Mesenteric fat pad (tissue), 1 donor: ENCODE data around the gene ABCA13. TPM values are rescaled to one million over a fixed set of nuclear protein-coding genes. Genes with fewer than 3 reads are reported as not detected.
"Not testable (repeated sequence)": the region's sequence is repeated elsewhere in the genome, so short reads cannot be mapped to it uniquely, and the experiment has no call there.

Experiments
- DNase-seq: peaks from one replicate; pipeline ENCODE4 v3.0.0-alpha.2; 2020; ENCODE audit warnings: low spot score
- long read RNA-seq: library from polyadenylated mRNA; unstranded; transcript quantifications from one replicate; pipeline ENCODE4 v2.0.0, GENCODE V29; 2020
- total RNA-seq: library from RNA; stranded (reverse); fragmentation: NEBNext Ultra II Directional; extraction: Animal tissue kit (Norgen Biotek cat#: 25700); gene quantifications from one replicate; pipeline ENCODE4 v1.2.1, GENCODE V29; 2021
- donor health status: DM: yes; HTN: yes; CAD: no.

Gene ABCA13
- total RNA-seq: 0.67 TPM
- long read RNA-seq: 0 reads

DNA sequence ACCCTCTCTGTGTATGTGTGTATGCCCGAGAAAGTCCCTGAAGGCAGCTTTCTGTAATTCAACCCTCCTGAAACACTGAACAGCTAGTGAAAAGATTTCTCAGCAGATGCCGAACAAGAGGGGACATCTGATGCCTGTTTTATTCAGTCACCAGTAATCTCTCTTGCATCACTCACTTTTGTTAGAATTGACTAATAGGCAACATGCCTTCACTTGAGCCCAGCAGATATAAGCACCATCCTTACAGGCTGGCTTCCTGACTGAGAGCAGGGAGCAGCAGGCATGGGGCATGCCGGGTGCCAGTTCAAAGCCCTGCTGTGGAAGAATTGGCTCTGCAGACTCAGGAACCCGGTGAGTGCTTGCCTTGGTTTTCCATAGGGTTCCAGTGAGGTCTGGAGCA lies at the start of gene ABCA13:
TSS of gene ABCA13 (plus strand) at position 257 of the 400 bp plus-strand sequence. CDS start at position 283, 26 bp downstream.
- DNase-seq: no peak

GRCh38 chr7:48126037-48126436 lies 45.2 kb upstream of the ABCA13 start:
- no peak for DNase-seq

GRCh38 chr7:48130658-48131108 lies 40.6 kb upstream of the ABCA13 start:
- no peak for DNase-seq

- DNase-seq: no peak
Measured at GRCh38 chr7:48132792-48133191, 38.5 kb upstream of the ABCA13 start.

DNA sequence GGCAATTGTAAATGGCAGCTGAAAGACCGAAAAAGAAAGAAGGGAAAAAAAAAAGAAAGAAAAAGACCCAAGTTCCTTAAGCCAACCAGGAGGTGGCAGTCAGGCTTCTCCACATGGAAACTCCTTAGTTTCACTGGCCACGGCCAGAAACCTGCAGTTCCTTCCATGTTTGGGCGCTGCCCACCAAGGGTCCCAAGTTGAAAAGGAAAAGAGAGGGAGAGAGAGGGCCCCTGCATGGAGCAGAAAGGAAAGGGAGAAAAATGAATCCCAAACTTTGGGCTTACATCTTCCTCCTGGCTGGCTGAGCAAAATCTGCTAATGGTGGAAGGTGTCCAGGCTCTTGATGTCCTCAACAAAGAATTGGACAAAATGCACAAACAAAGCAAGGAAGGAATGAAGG lies 31.8 kb upstream of the ABCA13 start:
- DNase-seq: no peak

- DNase-seq: no peak
Measured at GRCh38 chr7:48140001-48140681, 31.1 kb upstream of the ABCA13 start.

DNA sequence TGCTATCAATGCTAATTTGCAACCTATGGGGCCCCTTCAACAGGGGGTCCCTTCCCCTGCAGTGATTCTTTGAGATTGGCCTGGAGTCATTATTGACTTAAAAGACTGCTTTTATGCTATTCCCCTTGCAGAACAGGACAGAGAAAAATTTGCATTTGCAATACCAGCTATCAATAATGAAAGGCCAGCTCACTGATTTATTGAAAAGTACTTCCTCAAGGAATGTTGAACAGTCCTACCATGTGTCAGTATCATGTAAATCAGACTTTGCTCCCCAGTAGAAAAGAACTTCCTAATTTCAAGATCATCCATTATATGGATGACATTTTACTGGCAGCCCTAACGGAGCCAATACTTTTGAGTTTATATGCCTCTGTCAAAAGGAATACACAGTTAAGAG lies 29.7 kb upstream of the ABCA13 start:
- DNase-seq: no peak

DNA sequence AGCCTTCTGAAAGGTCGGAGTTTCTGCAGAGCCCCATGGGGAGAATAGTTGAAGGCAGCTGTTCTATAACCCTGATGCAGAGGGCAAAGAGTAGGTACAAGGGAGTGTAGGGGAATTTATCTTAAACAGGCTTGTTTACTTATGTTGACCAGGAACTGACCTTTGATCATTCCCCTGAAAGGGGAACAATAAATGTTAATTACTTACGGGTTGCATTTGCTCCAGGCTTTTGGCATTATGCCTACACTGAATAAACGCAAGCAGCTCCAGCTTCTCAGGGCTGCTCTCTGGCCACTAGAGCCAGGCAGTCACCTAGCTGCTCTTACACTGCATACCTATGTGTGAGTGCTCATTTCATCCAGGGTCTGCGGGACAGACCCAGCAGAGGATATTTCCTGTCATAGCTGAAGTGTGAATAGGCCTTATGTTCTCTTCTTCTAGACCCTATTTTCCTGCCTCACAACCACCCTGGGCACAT lies 26.9 kb upstream of the ABCA13 start:
- no peak for DNase-seq

- DNase-seq: no peak
Measured at GRCh38 chr7:48147078-48147591, 24.1 kb upstream of the ABCA13 start.

DNA sequence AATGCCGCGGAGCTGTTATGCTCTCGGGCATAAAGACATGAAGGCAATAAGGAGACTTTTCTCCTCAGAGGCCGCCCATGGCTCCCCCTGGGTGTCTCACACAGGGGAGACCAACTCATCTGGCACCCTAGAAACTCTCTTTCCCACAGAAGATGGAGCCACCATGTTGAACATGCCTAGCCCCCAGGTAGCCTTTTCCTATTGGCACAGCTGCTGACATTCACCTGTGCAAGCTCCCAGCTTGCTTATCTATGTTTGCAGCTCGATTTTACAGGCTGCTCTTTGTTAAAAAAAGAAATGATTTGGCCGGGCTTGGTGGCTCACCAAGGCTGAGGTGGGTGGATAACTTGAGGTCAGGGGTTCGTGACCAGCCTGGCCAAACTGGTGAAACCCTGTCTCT lies 23.6 kb upstream of the ABCA13 start:
- DNase-seq: not testable (repeated sequence)

GRCh38 chr7:48148311-48148710 lies 22.9 kb upstream of the ABCA13 start:
- no peak for DNase-seq

DNA sequence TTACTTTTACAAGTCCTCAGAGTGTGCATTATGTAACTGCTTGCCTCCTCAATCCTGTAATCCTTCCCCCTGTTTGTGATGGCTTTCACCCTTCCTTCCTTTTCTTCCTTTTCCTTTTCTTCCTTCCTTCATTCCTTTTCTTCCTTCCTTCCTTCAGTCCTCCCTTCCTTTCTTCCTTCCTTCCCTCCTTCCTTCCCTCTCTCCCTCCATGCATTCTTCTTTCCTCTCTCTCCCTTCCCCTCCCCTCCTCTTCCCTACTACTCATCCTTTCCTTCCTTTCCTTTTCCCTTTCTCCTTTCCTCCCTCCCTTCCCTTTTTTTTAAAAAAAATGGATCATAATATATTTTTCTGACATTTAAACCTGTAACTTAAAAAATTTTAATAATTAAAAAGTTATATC lies 22.2 kb upstream of the ABCA13 start:
- no peak for DNase-seq

DNA sequence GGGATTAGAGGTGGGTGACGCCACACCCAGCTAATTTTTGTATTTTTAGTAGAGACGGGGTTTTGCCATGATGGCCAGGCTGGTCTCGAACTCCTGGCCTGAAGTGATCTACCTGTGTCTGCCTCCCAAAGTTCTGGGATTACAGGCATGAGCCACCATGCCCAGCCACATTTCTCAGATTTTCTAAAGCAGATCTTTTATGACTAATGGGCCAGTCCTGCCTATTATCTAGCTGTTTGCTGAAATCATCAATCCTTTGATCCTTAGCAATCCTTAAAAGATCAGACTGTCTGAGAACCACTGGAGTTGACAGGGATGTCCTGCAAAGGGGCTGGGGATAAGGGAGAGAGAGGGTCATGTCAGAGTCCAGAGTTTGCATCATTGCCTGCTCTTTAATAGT lies 21.2 kb upstream of the ABCA13 start:
- no peak for DNase-seq

DNA sequence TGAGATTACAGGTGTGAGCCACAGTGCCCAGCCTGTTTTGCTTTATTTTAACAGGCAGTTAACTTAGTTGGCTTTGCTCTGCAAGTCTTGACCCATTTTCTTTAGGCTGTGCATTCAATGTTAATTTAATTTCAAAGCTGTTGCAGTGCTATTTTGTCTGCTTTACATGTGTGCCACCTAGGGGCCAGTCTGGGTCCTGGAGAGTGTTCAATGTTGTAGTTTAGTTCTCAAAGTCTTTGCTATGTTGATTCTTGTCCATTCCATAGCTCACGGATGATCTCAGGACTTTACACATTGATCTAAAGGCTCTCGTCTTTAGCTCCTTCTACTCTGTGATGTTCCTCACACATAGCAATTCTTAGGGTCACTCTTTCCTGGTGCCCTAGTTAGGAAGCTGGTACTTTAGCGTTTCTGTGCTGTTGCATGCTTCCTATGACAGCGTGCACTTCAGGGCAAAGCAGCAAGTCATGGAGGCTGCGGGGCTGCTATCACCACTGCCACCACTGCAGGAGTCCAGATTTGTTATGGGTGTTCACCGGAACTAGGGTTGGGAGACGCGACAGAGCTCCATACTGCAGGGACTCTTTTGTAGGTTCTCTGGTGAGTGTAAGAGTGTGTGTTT lies 16.4 kb upstream of the ABCA13 start:
- no peak for DNase-seq

DNA sequence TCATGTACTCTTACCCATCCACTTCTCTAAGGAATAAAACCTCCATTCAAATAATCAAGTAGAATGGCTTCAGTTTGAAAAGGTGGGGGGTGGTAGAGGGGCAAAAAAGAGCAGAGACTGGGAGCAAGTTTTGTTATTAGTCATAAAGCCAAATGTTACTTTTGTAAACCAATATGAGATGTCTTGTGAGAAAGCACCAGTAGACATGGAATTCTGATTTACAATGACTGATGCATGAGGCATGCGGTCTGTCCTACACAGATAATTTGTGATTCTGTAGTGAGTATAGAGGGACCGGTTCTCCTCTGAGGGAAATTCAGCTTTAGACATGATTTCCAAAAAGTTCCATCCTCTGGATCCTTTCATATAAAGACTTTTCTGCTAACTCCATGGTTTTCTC lies 12.9 kb upstream of the ABCA13 start:
- no peak for DNase-seq

DNA sequence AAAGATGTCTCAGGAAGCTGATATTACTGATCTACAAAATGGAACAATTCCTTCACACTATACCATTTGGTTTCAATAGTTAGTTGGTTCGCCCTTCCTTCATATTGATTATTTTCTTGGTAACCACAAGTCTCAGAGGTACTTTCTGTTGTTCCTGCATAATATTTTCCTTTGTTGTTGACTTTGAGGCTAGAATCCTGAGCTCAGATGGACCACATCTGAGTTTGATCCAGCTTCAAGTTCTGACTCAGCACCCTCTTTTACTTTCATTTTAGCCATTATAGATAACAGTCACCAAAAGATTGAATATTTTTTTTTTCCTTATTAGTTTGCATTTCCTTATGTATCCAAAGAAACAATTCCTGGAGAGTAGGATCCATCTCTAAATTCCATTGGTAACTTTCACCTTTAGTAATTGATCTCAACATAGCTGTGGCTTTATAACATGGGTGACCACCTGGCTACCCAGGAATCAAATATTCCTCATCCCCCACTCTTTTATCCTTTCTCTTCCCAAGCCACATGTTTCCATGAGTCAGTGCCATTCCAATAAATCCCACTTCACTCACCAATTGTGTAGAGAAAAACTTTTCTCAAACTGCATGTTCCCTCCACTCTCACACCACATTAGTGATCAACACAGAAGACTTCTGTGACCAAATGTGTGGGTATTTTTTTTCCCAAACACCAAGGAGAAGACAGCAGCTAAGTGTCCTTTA lies 9.7 kb upstream of the ABCA13 start:
- no peak for DNase-seq

DNA sequence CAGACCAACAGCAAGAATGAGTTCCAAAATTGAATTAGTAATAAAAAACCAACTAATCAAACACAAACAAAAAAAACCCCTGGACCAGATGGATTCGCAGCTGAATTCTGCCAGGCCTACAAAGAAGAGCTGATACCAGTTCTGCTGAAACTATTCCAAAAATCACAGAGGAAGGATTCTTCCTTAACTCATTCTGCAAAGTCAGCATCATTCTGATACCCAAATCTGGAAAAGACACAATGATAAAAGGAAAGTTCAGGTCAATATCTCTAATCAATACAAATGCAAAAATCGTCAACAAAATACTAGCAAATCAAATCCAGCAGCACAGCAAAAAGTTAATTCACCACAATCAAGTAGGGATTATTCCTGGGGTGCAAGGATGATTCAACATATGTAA lies 6.1 kb upstream of the ABCA13 start:
- DNase-seq: no peak

DNA sequence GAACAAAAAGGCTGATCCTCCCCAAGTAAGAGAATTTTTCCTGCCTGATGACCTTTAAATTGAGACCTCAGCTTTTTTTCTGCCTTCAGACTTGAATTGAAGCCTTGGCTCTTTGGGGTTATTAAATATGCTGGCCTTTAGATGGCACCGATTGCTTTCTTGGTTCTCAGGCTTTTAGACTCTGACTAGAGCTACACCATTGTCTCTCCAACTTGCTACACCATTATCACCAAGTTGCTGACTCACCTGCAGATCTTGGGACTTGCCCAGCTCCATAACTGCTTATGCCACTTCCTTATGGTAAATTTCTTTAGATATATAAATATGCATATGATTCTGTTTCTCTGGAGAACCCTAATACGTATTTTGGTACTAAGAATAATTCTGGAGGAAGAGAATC lies 3.1 kb upstream of the ABCA13 start:
- DNase-seq: no peak

GRCh38 chr7:48170506-48170905 lies 752 bp upstream of the ABCA13 start:
- DNase-seq: no peak

DNA sequence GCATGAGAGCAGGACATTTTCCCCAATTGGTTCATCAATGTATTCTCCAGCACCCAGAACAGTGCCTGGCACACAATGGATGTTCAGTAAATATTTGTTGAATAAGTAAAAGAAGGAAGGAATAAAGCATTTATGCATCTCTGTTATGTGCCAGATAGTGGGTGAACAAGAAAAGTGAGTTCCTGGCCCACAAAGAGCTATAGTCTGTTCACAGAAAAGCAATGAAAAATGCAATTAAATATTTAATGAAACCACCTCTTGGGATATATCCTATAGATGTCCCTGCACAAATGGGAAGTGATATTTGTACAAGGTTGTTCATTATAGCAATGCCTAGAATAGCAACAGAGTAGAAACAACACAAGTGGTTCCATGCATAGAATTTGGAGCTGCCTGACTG lies 2.1 kb downstream of the ABCA13 start:
- DNase-seq: no peak

DNA sequence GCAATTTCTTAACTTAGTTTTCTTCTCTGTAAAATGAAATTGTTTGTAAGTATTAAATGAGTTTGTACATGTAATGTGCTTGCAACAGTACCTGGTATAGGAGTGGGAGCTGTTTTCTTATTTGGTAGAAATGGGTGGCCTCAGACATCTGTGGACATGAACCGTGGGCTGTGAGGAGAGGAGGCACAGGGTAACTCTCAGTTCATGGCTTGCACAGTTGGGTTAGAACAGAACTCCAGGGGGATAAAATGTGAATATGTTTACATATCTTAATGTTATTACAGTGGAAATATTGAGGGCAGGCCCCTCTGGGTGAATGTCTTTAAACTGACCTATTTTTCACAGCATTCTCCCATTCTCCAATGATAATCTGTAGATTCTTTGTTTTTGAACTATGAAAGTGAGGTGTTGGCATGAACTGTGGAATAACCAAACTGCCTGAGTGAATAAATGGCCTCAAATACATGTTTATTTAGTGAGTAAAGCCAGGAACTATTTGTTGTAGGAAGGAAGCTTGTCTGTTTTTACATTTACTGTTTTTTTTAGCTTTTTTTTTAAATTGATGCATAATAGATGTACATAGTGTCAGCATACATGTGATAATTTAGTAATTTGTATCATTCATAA lies 2.6 kb downstream of the ABCA13 start:
- no peak for DNase-seq

- DNase-seq: no peak
Measured at GRCh38 chr7:48175019-48175418, 3.8 kb downstream of the ABCA13 start.
